Measurements from ENCODE around the gene LCTL. TPM values are rescaled to one million over a fixed set of nuclear protein-coding genes. Genes with fewer than 3 reads are reported as not detected.

Gene LCTL
- total RNA-seq, 3 donors from 2014 or later = not detected

DNA sequence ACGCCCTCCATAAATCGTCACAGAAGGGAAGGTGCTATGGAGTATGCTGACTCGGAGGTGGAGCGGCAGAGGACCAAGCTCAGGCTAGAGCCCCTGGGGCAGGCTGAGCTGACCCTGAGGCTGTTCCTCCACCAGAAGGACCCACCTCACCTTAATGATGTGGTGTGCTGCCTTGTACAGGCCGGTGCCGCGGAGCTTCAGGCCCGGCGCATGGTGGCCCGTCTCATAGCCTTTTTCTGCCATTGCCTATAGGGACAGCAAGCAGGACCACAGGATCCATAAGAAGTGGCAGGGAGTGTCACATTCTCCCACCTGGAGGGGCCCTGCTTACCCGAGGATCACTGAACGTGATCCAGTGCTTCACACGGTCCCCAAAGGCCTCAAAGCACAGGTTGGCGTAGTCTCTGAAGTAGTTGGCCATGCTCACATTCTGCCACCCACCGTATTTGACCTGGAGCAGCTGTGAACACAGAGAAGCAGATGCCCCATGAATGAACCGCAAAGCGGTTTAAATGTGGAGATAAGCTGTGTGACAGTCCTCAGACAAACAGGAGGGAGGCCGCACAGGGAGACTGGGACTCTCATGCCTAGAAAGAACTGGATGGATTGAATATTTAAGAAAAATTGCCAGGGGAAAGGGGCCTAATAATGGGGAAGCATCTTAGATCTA, 4.8 kb downstream of the LCTL start:
- H3K9me3 ChIP-seq = no peaks in the 10 kb centered on the region
- H3K27ac ChIP-seq = no peak overlapping the region
- DNase-seq (ENCODE audit: low spot score in 2 of 2) = no peak
- no peaks in the 10 kb centered on the region for H3K36me3 ChIP-seq
- no peaks in the 10 kb centered on the region for H3K27me3 ChIP-seq
- intact Hi-C loops (cut with DNase I; ENCODE audit: low total_unique reads) = no loop called here
- H3K4me3 ChIP-seq = no peak overlapping the region
- TF ChIP-seq POLR2A (IDR thresholded peaks at IDR 0.05) (no peak), POLR2AphosphoS5 (IDR thresholded peaks at IDR 0.05) (no peak)
- TF ChIP-seq, protein P1, sequence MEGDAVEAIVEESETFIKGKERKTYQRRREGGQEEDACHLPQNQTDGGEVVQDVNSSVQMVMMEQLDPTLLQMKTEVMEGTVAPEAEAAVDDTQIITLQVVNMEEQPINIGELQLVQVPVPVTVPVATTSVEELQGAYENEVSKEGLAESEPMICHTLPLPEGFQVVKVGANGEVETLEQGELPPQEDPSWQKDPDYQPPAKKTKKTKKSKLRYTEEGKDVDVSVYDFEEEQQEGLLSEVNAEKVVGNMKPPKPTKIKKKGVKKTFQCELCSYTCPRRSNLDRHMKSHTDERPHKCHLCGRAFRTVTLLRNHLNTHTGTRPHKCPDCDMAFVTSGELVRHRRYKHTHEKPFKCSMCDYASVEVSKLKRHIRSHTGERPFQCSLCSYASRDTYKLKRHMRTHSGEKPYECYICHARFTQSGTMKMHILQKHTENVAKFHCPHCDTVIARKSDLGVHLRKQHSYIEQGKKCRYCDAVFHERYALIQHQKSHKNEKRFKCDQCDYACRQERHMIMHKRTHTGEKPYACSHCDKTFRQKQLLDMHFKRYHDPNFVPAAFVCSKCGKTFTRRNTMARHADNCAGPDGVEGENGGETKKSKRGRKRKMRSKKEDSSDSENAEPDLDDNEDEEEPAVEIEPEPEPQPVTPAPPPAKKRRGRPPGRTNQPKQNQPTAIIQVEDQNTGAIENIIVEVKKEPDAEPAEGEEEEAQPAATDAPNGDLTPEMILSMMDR (IDR thresholded peaks at IDR 0.05) = no peak
- H3K4me1 ChIP-seq = no peaks in the 10 kb centered on the region

DNA sequence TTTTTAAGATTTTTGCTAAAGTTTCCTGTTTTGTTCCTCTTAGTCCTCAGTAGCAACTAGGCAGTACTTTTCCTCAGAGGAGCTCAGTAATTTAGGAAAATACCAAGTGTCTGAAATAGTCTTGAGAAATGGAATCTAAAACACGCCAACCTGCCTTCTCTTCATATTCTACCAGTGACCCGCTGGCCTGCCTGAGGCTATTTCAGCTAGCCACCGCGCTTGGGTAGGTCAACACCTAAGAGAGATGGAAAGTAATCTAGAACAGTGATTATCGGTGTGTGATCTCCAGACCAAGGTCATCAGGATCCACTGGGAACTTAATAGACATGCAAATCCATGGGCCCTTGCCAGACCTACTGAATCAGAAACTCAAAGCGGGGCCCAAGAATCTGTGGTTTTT, 7.5 kb downstream of the LCTL start:
- DNase-seq (ENCODE audit: low spot score in 2 of 2) = no peak
- intact Hi-C loops (cut with DNase I; ENCODE audit: low total_unique reads) = no loop called here
- TF ChIP-seq POLR2A (IDR thresholded peaks at IDR 0.05) (no peak), POLR2AphosphoS5 (IDR thresholded peaks at IDR 0.05) (no peak)
- TF ChIP-seq, protein P1 (IDR thresholded peaks at IDR 0.05) = no peak
- H3K9me3 ChIP-seq = no peaks in the 10 kb centered on the region
- no peak overlapping the region for H3K4me3 ChIP-seq
- no peaks in the 10 kb centered on the region for H3K27me3 ChIP-seq
- H3K36me3 ChIP-seq = no peaks in the 10 kb centered on the region
- H3K27ac ChIP-seq = no peak overlapping the region
- no peaks in the 10 kb centered on the region for H3K4me1 ChIP-seq

DNA sequence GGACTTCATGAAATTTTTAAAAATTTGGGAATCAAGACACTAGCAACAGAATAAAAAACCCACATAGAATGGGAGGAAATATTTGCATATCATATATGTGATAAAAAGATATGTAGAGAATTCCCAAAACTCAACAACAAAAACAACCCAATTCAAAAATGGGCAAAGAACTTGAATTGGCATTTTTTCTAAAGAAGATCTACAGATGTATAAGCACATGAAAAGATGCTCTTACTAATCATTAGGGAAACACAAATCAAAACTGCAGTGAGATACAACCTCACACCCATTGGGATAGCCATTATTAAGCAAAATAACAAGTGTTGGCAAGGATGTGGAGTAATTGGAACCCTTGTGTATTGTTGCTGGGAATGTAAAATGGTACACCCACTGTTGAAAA, 10.1 kb downstream of the LCTL start:
- Histone ChIP-seq H3K36me3 (no peaks in the 10 kb centered on the region), H3K27me3 (no peaks in the 10 kb centered on the region), H3K4me3 (no peak overlapping the region), H3K27ac (no peak overlapping the region), H3K4me1 (no peaks in the 10 kb centered on the region), H3K9me3 (no peaks in the 10 kb centered on the region)
- TF ChIP-seq, protein P1 (IDR thresholded peaks at IDR 0.05) = no peak
- TF ChIP-seq POLR2A (IDR thresholded peaks at IDR 0.05) (no peak), POLR2AphosphoS5 (IDR thresholded peaks at IDR 0.05) (no peak)
- intact Hi-C loops (cut with DNase I; ENCODE audit: low total_unique reads) = no loop called here
- no peak for DNase-seq (ENCODE audit: low spot score in 2 of 2)

DNA sequence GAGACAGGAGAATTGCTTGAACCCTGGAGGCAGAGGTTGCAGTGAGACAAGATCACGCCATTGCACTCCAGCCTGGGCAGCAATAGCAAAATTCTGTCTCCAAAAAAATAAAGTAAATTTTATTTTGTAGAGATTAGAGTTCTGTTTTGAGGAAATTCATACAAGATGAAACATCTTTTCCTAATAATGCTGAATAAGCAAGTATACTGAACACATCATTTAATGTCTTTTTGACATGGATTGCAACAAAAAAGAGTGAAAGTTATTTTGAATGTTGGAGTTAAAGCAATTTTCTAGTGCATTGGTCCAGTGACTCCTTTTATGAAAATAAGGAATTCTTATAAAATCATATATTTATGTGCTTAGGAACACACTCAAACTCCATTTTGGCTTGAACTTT, 20.5 kb downstream of the LCTL start:
- Histone ChIP-seq H3K27ac (no peak overlapping the region), H3K36me3 (no peaks in the 10 kb centered on the region), H3K4me3 (no peak overlapping the region), H3K9me3 (no peaks in the 10 kb centered on the region), H3K4me1 (no peaks in the 10 kb centered on the region), H3K27me3 (no peaks in the 10 kb centered on the region)
- TF ChIP-seq, protein P1 (IDR thresholded peaks at IDR 0.05) = no peak
- TF ChIP-seq POLR2A (IDR thresholded peaks at IDR 0.05) = no peak
- TF ChIP-seq POLR2AphosphoS5 (IDR thresholded peaks at IDR 0.05) = no peak
- intact Hi-C loops (cut with DNase I; ENCODE audit: low total_unique reads) = no loop called here
- no peak for DNase-seq (ENCODE audit: low spot score in 2 of 2)

DNA sequence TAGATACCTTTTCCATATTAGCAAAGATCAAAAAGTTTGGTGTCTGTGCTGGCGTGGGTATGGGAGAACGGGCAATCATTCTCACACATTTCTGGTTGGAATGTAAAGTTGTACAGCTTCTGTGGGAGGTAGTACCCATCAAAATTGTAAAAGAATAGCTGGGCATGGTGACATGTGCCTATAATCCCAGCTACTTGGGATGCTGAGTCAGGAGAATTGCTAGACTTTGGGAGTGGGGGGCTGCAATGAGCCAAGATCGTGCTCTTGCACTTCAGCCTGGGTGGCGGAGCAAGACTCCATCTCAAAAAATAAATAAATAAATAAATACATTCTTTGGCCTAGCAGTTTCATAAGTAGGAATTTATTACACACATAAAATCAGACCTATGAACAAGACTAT, 22.9 kb downstream of the LCTL start:
- Histone ChIP-seq H3K4me3 (no peak overlapping the region), H3K27ac (no peak overlapping the region), H3K9me3 (no peaks in the 10 kb centered on the region), H3K27me3 (no peaks in the 10 kb centered on the region), H3K36me3 (no peaks in the 10 kb centered on the region), H3K4me1 (no peaks in the 10 kb centered on the region)
- no peak for TF ChIP-seq POLR2AphosphoS5 (IDR thresholded peaks at IDR 0.05)
- TF ChIP-seq POLR2A (IDR thresholded peaks at IDR 0.05) = no peak
- intact Hi-C loops (cut with DNase I; ENCODE audit: low total_unique reads) = no loop called here
- DNase-seq (ENCODE audit: low spot score in 2 of 2) = no peak

All from breast epithelium (tissue), 4 donors.